Subcutaneous abdominal adipose tissue (tissue), 5 donors: Measurements from ENCODE around the gene FBXW11.

ENCODE experiments used
- H3K27ac ChIP-seq: one replicate; pipeline ENCODE4 v1.7.0; 2013; ENCODE audit warnings: low read depth, mild to moderate bottlenecking, inconsistent platforms, low read length, moderate library complexity
- H3K27me3 ChIP-seq, 5 donors: one replicate each; pipeline ENCODE4 v1.7.0; 2013; ENCODE audit warnings: low read length in 5 of 5, inconsistent platforms in 1 of 5; ENCODE audit not compliant: control insufficient read depth in 5 of 5, insufficient read depth in 4 of 5
- H3K36me3 ChIP-seq, 5 donors: one replicate each; pipeline ENCODE4 v1.7.0; 2013; ENCODE audit warnings: low read length in 5 of 5; ENCODE audit not compliant: control insufficient read depth in 5 of 5, insufficient read depth in 5 of 5
- H3K4me1 ChIP-seq, 5 donors: one replicate each; pipeline ENCODE4 v1.7.0; 2013; ENCODE audit warnings: low read length in 5 of 5, mild to moderate bottlenecking in 3 of 5, moderate library complexity in 1 of 5; ENCODE audit not compliant: control insufficient read depth in 5 of 5, insufficient read depth in 5 of 5
- H3K4me3 ChIP-seq, 5 donors: one replicate each; pipeline ENCODE4 v1.7.0; 2013; ENCODE audit warnings: low read length in 5 of 5, low read depth in 1 of 5
- H3K9ac ChIP-seq, 5 donors: one replicate each; pipeline ENCODE4 v1.7.0; 2013; ENCODE audit warnings: low read length in 5 of 5, mild to moderate bottlenecking in 4 of 5, moderate library complexity in 3 of 5
- H3K9me3 ChIP-seq, 5 donors: one replicate each; pipeline ENCODE4 v1.7.0; 2013; ENCODE audit warnings: low read length in 5 of 5; ENCODE audit not compliant: control insufficient read depth in 5 of 5
- donor health status: healthy.
- donor health status: healthy.
- donor health status: healthy.
- donor health status: healthy.
- donor health status: healthy.

The FBXW11 gene

DNA sequence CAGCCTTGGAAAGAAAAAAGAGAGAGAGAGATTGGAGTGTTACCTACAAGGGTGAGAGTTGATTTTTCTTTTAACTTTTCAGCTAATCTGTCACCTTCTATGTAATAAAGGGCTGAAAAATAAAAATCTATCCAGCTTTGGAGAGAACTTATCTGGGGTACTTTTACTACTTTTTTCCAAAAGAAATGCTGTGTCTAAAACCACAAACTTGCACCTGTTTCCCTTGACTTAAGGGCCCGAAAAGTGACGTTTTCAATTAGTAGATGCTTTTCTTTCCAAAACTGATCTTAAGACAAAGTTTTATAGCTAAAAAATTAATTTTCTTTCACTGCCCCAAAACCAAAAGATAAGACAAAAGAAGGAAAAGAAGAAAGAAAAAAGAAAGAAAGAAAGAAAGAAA, 172.0 kb downstream of the FBXW11 start:
- no peak overlapping the region for H3K27ac ChIP-seq
- no peak overlapping the region for H3K4me3 ChIP-seq
- peaks cover 0 to 15% (median 8%) of the 10 kb centered on the region in 5 donors for H3K9me3 ChIP-seq
- H3K36me3 ChIP-seq = no peaks in the 10 kb centered on the region
- no peak overlapping the region for H3K9ac ChIP-seq
- no peaks in the 10 kb centered on the region for H3K27me3 ChIP-seq
- H3K4me1 ChIP-seq = no peaks in the 10 kb centered on the region

DNA sequence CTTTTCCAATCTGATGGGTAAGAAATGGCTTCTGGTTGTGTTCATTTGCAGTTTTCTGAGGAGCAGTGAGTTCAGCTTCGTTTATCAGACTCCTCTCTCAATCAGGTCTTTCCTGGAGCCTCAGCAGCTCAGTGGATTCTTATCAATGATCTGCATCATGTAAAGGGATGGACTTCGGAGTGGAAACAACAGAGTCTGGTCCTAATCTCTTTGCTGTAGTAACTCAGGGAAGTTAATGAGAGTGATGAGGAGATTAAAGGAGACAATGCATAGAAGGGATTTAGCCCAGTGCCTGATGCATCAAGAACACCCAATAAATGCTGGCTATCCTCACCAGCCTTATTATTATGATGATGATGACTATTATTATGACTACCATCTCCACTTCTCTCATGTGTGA, 173.7 kb downstream of the FBXW11 start:
- Histone ChIP-seq H3K9me3 (peaks cover 0 to 17% (median 8%) of the 10 kb centered on the region in 5 donors), H3K36me3 (no peaks in the 10 kb centered on the region), H3K4me3 (no peak overlapping the region), H3K27me3 (no peaks in the 10 kb centered on the region), H3K9ac (no peak overlapping the region), H3K4me1 (no peaks in the 10 kb centered on the region), H3K27ac (no peak overlapping the region)

DNA sequence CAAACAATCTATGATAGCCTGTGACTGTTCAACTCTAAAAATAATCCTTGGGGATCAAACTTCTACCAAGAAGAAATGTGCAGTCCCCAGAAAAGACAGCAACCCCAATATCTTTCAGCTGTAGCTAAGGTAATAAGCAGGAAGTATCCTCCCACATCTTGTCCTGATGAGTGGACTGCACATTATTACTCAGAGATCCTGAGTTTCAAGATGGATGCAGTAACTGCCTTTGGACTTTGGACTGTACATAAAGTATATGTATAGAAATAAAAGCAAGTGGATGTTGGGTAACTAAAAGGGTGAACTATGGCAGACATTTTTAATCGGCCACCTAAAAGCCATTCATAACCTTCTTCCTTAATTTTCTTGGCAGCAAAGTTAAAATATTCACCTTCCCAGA, 175.8 kb downstream of the FBXW11 start:
- Histone ChIP-seq H3K9ac (no peak overlapping the region), H3K4me3 (no peak overlapping the region), H3K9me3 (peaks cover 0 to 17% (median 8%) of the 10 kb centered on the region in 5 donors), H3K4me1 (no peaks in the 10 kb centered on the region), H3K27me3 (no peaks in the 10 kb centered on the region), H3K36me3 (no peaks in the 10 kb centered on the region), H3K27ac (no peak overlapping the region)

DNA sequence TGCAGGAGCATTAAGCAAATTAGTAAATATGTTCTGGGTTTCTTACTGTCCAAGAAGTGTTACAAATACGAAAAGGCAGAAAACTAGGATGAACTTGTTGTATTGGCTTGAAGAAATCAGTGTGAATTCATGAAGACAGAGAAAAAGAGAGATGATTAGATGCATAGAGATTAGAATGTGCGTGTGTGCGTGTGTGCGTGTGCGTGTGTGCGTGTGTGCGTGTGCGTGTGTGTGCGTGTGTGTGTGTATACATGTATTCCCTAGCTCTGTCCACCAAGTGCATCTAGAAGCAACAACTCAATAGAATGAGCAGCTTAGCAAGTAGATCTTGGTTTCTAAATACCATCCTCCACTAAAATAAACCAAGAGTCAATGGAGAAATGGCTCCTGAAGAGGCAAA, 179.3 kb downstream of the FBXW11 start:
- H3K4me1 ChIP-seq = no peaks in the 10 kb centered on the region
- H3K27me3 ChIP-seq = no peaks in the 10 kb centered on the region
- peaks cover 0 to 7% (median 0%) of the 10 kb centered on the region in 5 donors for H3K9me3 ChIP-seq
- no peaks in the 10 kb centered on the region for H3K36me3 ChIP-seq
- no peak overlapping the region for H3K27ac ChIP-seq
- H3K4me3 ChIP-seq = no peak overlapping the region
- no peak overlapping the region for H3K9ac ChIP-seq

DNA sequence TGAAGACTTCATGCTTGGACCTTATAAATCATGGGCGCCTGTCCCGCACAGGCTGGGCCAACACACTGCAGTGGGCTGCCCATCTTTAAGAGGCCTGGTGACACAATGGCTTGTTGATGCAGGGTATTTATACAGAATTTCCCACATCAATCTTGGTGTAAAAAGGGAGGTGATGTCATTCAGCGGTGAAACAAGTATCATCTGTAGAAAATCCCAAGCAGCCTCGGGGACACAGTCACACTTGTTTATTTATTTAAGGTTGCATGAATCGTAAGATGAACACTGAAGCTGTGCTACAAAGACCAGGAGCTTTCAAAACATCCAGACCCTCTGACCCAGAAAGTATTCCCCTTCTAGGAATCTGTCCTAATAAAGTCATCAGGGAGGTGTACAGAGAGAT, 180.3 kb downstream of the FBXW11 start:
- H3K4me1 ChIP-seq = no peaks in the 10 kb centered on the region
- no peaks in the 10 kb centered on the region for H3K36me3 ChIP-seq
- peaks cover 0 to 7% (median 0%) of the 10 kb centered on the region in 5 donors for H3K9me3 ChIP-seq
- H3K4me3 ChIP-seq = no peak overlapping the region
- H3K27ac ChIP-seq = no peak overlapping the region
- H3K27me3 ChIP-seq = no peaks in the 10 kb centered on the region
- H3K9ac ChIP-seq = no peak overlapping the region

DNA sequence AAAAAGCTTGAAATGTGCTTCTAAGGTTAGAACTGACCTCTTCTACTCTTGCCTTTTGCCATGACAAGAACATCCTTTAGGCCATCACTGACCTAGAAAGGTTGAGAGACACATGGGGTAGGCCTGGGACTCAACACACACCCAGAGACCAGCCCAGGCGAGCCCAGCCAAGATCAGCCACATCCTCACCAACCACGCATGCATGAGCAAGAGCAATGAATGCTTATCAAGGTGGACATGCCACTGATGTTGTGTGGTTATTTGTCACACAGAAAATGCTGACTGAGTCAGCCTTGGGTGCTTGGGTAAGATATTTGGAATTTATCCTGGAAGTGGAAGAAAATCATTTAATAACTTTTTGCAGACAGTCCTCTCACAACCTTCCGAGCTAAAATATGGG, 181.4 kb downstream of the FBXW11 start:
- H3K9me3 ChIP-seq = peaks cover 0 to 7% (median 0%) of the 10 kb centered on the region in 5 donors
- no peaks in the 10 kb centered on the region for H3K27me3 ChIP-seq
- no peaks in the 10 kb centered on the region for H3K36me3 ChIP-seq
- no peak overlapping the region for H3K27ac ChIP-seq
- no peak overlapping the region for H3K9ac ChIP-seq
- no peaks in the 10 kb centered on the region for H3K4me1 ChIP-seq
- H3K4me3 ChIP-seq = no peak overlapping the region

DNA sequence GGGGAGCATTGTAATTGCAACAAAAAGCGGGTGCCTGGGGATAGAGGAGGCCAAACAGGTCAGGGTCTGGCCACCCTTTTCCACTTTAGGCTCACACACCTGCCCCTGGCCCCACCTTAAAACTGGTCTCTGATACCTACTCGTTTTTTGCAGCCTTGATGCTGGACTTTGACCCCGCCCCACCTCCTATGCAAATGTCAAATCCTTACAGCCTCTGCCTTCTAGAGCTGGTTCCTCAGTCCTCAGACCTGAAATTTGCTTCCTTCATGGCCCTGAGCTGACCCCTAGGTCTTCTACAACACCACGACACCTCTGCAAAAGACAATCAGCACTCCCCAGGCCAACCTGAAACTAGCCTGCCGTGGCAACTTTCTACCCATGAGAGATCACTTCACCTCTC, 183.2 kb downstream of the FBXW11 start:
- Histone ChIP-seq H3K36me3 (no peaks in the 10 kb centered on the region), H3K4me1 (no peaks in the 10 kb centered on the region), H3K9me3 (no peaks in the 10 kb centered on the region), H3K27me3 (no peaks in the 10 kb centered on the region), H3K27ac (no peak overlapping the region), H3K9ac (no peak overlapping the region), H3K4me3 (no peak overlapping the region)

DNA sequence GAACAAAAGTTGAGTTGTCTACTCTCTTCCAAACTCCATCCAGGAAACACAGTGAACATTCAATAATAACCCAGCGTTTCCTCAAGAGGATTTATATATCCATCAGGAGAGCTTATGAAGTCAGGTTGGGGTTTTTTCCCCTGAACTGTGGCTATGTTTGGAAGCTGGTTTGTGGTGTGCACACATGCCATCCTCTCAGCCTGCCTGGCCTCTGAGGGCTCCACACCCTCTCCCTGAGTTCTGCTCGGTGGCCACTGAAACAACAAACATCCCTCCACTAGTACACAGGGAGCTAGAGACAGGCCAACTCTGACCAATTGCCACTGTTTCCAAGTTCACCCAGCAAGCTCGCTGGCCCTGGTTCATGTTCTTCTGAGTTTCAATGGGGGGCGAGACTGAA, 185.2 kb downstream of the FBXW11 start:
- Histone ChIP-seq H3K27me3 (no peaks in the 10 kb centered on the region), H3K27ac (no peak overlapping the region)

DNA sequence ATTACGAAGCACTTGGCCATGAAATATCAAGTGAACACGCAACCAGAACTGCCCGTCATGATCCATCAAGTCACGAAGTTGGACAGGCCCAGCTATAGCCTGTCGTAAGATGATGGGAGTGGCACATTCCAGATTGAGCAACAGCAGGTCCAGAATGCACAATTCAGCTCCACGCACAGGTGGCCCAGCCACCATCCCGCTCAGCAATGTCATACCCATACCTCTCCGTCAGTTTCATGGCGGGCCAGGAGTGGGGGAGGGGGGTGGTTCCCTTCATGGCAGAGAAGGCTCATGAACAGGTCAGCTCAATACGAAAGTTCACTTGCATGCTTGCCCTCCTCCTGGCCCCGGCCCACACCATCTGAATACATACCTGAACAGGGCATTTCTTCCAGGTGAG, 185.9 kb downstream of the FBXW11 start:
- Histone ChIP-seq H3K4me3 (no peak overlapping the region), H3K9me3 (no peaks in the 10 kb centered on the region), H3K36me3 (no peaks in the 10 kb centered on the region), H3K4me1 (no peaks in the 10 kb centered on the region), H3K9ac (no peak overlapping the region), H3K27ac (no peak overlapping the region), H3K27me3 (no peaks in the 10 kb centered on the region)

More for the DNA sequence above, 185.2 kb downstream of the FBXW11 start:
- Histone ChIP-seq H3K9ac (no peak overlapping the region), H3K9me3 (no peaks in the 10 kb centered on the region), H3K4me3 (no peak overlapping the region), H3K36me3 (no peaks in the 10 kb centered on the region), H3K4me1 (no peaks in the 10 kb centered on the region)

DNA sequence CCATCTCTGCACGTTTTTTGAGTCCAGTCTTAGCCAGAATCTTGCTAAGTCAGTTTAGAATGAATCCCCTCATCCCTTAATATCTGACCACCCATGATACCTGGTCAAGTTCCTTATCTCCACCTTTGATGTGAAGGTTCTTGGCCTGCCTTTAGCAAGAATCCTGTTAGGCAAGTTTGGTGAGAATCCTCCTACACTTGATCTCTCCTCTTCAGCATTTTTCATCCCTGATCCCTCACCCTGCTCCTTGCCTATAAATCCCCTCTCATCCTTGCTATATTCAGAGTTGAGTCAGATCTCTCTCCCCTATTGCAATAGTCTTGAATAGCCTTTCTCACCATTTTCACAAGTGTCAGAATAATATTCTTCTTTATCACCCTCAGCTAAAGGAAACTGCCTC, 189.8 kb downstream of the FBXW11 start:
- no peak overlapping the region for H3K9ac ChIP-seq
- peaks cover 0 to 8% (median 0%) of the 10 kb centered on the region in 5 donors for H3K4me1 ChIP-seq
- no peak overlapping the region for H3K27ac ChIP-seq
- H3K4me3 ChIP-seq = no peak overlapping the region
- no peaks in the 10 kb centered on the region for H3K36me3 ChIP-seq
- H3K27me3 ChIP-seq = no peaks in the 10 kb centered on the region
- H3K9me3 ChIP-seq = peaks cover 0 to 7% (median 0%) of the 10 kb centered on the region in 5 donors
